Lower lobe of right lung (tissue), 2 donors: ENCODE data around the gene LMNA. TPM values are rescaled to one million over a fixed set of nuclear protein-coding genes. Genes with fewer than 3 reads are reported as not detected.
A peak's percentile ranks its signal among the peaks of the same experiment; 100 is the strongest.
"Not testable (repeated sequence)": the region's sequence is repeated elsewhere in the genome, so short reads cannot be mapped to it uniquely, and the experiment has no call there.

Experiments used
- ATAC-seq, 2 donors: fragments of 200-7000 bp; cut with Tn5 transposase; one replicate each; pipeline ENCODE4 v1.9.1; 2020 to 2022; ENCODE audit warnings: mild to moderate bottlenecking in 2 of 2, moderate library complexity in 2 of 2
- DNase-seq: peaks from one replicate; pipeline ENCODE4 v3.0.0-alpha.2; 2020
- H3K27ac ChIP-seq: fragments of 200-600 bp; one replicate; pipeline ENCODE4 v1.8.0; 2022
- H3K27me3 ChIP-seq: fragments of 200-600 bp; one replicate; pipeline ENCODE4 v1.8.0; 2022; ENCODE audit warnings: low read depth
- H3K36me3 ChIP-seq: fragments of 200-600 bp; one replicate; pipeline ENCODE4 v1.8.0; 2022; ENCODE audit warnings: mild to moderate bottlenecking
- H3K4me1 ChIP-seq: fragments of 200-600 bp; one replicate; pipeline ENCODE4 v1.8.0; 2022
- H3K4me3 ChIP-seq: fragments of 200-600 bp; one replicate; pipeline ENCODE4 v1.8.0; 2022; ENCODE audit warnings: mild to moderate bottlenecking
- H3K9me3 ChIP-seq: fragments of 200-600 bp; one replicate; pipeline ENCODE4 v1.8.0; 2022
- CTCF ChIP-seq: fragments of 200-600 bp; IDR thresholded peaks from one replicate; pipeline ENCODE4 v1.8.0; 2022; ENCODE audit warnings: antibody characterized with exemption, mild to moderate bottlenecking
- intact Hi-C: fragments of 100-400 bp; cut with DNase I; formaldehyde crosslinking; loops from one replicate; pipeline ENCODE4 v1.11.0; 2022
- total RNA-seq: library from RNA; stranded (reverse); fragmentation: NEBNext Ultra II Directional; extraction: Animal tissue kit (Norgen Biotek cat#: 25700); gene quantifications from one replicate; pipeline ENCODE4 v1.2.1, GENCODE V29; 2021
- donor health status: DM: no; HTN: yes; CAD: no; lungs with severe emphysema.

Gene LMNA
- total RNA-seq, 1 donor from 2014 or later, result 235 TPM

GRCh38 chr1:156119503-156120209 lies 5.1 kb downstream of the LMNA start:
- DNase-seq (no peak), ATAC-seq (no peak)
- Histone ChIP-seq H3K4me3 (peak overlapping the region; percentile 25), H3K36me3 (no peaks in the 10 kb centered on the region), H3K27ac (peak overlapping the region; percentile 99), H3K4me1 (peaks cover 84% of the 10 kb centered on the region), H3K9me3 (no peaks in the 10 kb centered on the region), H3K27me3 (no peaks in the 10 kb centered on the region)
- no peak for TF ChIP-seq CTCF
- intact Hi-C loops, result no loop called here

GRCh38 chr1:156120318-156120717 lies 5.8 kb downstream of the LMNA start:
- DNase-seq (no peak), ATAC-seq (no peak)
- Histone ChIP-seq H3K9me3 (no peaks in the 10 kb centered on the region), H3K27ac (peak overlapping the region; percentile 99), H3K4me1 (peaks cover 90% of the 10 kb centered on the region), H3K4me3 (peak overlapping the region; percentile 25), H3K27me3 (no peaks in the 10 kb centered on the region), H3K36me3 (no peaks in the 10 kb centered on the region)
- no peak for TF ChIP-seq CTCF
- intact Hi-C loops, result no loop called here

GRCh38 chr1:156121005-156121404 lies 6.5 kb downstream of the LMNA start:
- ATAC-seq, intact Hi-C loops, H3K9me3 ChIP-seq, DNase-seq, H3K36me3 ChIP-seq, H3K27me3 ChIP-seq: not testable (repeated sequence)
- Histone ChIP-seq H3K4me1 (peaks cover 97% of the 10 kb centered on the region), H3K27ac (peak overlapping the region; percentile 99), H3K4me3 (peak overlapping the region; percentile 25)

- H3K4me1 ChIP-seq, result peaks cover 100% of the 10 kb centered on the region
- no peak overlapping the region for H3K4me3 ChIP-seq
These were observed 6.9 kb downstream of the LMNA start for GRCh38 chr1:156121457-156121856.

GRCh38 chr1:156122086-156122485 lies 7.6 kb downstream of the LMNA start:
- Histone ChIP-seq H3K36me3 (no peaks in the 10 kb centered on the region), H3K27ac (peak overlapping the region; percentile 99), H3K27me3 (no peaks in the 10 kb centered on the region), H3K9me3 (no peaks in the 10 kb centered on the region), H3K4me1 (peaks cover 100% of the 10 kb centered on the region), H3K4me3 (peak overlapping the region; percentile 46)
- DNase-seq, result no peak
- TF ChIP-seq CTCF, result no peak
- intact Hi-C loops, result no loop called here
- no peak for ATAC-seq

More at GRCh38 chr1:156121457-156121856, 6.9 kb downstream of the LMNA start:
- intact Hi-C loops, result no loop called here
- Histone ChIP-seq H3K36me3 (no peaks in the 10 kb centered on the region), H3K27me3 (no peaks in the 10 kb centered on the region), H3K9me3 (no peaks in the 10 kb centered on the region), H3K27ac (peak overlapping the region; percentile 99)
- ATAC-seq (no peak), DNase-seq (no peak)
- no peak for TF ChIP-seq CTCF

- Histone ChIP-seq H3K9me3 (no peaks in the 10 kb centered on the region), H3K4me3 (peak overlapping the region; percentile 46), H3K27me3 (no peaks in the 10 kb centered on the region), H3K4me1 (peaks cover 100% of the 10 kb centered on the region), H3K27ac (peak overlapping the region; percentile 99), H3K36me3 (peaks cover under 1% of the 10 kb centered on the region)
- TF ChIP-seq CTCF, result peak; percentile 11
- intact Hi-C loops, result no loop called here
- ATAC-seq (peak; percentile 5 to 23), DNase-seq (peak; percentile 75)
These were observed 8.2 kb downstream of the LMNA start for GRCh38 chr1:156122519-156123355.
